ENCODE measurements around the gene JAZF1.

DNA sequence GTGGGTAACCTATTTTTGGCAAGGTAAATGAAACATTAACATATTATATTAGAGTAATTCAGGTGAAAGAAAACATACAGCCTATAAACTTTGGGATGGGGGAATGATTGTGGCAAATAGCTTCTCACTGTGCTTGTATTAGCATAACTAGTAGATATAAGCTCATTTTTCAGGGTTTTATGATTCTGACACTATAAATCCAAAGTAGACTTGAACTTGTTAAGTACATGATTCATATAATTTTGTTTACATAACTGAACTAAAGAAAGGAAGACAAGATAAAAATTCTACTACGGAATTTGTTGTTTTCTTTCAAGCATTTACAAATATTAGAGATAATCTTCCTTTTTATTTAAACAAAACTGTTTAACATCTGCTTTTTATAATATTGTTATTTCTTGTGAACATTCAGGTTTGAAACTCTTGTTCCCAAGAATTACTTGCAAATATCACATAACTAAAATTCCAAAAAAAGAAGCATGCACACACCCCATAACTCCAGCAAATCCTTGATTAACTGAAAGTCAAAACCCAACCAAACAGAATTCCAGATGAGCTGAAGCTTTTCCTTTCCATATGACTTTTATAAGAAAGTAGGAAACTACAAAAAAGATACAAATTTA, 142.3 kb downstream of the JAZF1 start:
- TF ChIP-seq EZH2phosphoT487 (IDR thresholded peaks at IDR 0.05; ENCODE audit: borderline replicate concordance) (no peak), POLR2A (IDR thresholded peaks at IDR 0.05; ENCODE audit: borderline replicate concordance, extremely low read depth, insufficient read depth, insufficient read length) (no peak), EZH2 (IDR thresholded peaks at IDR 0.05) (no peak), POLR2AphosphoS5 (IDR thresholded peaks at IDR 0.05; ENCODE audit: low read depth, low read length) (no peak), CEBPB (IDR thresholded peaks at IDR 0.05; ENCODE audit: low read depth) (no peak), SIN3A (IDR thresholded peaks at IDR 0.05; ENCODE audit: low read depth) (no peak), TCF7L2 (IDR thresholded peaks at IDR 0.05; ENCODE audit: borderline replicate concordance, extremely low read depth, insufficient read depth, insufficient read length) (no peak), ELF1 (IDR thresholded peaks at IDR 0.05; ENCODE audit: borderline replicate concordance, low read depth) (no peak)
- TF ChIP-seq, protein P1, sequence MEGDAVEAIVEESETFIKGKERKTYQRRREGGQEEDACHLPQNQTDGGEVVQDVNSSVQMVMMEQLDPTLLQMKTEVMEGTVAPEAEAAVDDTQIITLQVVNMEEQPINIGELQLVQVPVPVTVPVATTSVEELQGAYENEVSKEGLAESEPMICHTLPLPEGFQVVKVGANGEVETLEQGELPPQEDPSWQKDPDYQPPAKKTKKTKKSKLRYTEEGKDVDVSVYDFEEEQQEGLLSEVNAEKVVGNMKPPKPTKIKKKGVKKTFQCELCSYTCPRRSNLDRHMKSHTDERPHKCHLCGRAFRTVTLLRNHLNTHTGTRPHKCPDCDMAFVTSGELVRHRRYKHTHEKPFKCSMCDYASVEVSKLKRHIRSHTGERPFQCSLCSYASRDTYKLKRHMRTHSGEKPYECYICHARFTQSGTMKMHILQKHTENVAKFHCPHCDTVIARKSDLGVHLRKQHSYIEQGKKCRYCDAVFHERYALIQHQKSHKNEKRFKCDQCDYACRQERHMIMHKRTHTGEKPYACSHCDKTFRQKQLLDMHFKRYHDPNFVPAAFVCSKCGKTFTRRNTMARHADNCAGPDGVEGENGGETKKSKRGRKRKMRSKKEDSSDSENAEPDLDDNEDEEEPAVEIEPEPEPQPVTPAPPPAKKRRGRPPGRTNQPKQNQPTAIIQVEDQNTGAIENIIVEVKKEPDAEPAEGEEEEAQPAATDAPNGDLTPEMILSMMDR (IDR thresholded peaks at IDR 0.05 in 2 of 3, conservative IDR thresholded peaks at IDR 0.05 in 1 of 3; ENCODE audit: borderline replicate concordance in 1 of 3, insufficient read depth in 1 of 3, low read depth in 2 of 3, low read length in 2 of 3) = no peak
- TF ChIP-seq, protein P2, sequence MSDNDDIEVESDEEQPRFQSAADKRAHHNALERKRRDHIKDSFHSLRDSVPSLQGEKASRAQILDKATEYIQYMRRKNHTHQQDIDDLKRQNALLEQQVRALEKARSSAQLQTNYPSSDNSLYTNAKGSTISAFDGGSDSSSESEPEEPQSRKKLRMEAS (IDR thresholded peaks at IDR 0.05) = no peak
- TF ChIP-seq, protein P3, sequence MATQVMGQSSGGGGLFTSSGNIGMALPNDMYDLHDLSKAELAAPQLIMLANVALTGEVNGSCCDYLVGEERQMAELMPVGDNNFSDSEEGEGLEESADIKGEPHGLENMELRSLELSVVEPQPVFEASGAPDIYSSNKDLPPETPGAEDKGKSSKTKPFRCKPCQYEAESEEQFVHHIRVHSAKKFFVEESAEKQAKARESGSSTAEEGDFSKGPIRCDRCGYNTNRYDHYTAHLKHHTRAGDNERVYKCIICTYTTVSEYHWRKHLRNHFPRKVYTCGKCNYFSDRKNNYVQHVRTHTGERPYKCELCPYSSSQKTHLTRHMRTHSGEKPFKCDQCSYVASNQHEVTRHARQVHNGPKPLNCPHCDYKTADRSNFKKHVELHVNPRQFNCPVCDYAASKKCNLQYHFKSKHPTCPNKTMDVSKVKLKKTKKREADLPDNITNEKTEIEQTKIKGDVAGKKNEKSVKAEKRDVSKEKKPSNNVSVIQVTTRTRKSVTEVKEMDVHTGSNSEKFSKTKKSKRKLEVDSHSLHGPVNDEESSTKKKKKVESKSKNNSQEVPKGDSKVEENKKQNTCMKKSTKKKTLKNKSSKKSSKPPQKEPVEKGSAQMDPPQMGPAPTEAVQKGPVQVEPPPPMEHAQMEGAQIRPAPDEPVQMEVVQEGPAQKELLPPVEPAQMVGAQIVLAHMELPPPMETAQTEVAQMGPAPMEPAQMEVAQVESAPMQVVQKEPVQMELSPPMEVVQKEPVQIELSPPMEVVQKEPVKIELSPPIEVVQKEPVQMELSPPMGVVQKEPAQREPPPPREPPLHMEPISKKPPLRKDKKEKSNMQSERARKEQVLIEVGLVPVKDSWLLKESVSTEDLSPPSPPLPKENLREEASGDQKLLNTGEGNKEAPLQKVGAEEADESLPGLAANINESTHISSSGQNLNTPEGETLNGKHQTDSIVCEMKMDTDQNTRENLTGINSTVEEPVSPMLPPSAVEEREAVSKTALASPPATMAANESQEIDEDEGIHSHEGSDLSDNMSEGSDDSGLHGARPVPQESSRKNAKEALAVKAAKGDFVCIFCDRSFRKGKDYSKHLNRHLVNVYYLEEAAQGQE (IDR thresholded peaks at IDR 0.05; ENCODE audit: low read depth) = no peak
